ENCODE measurements around the gene NANOG.
"Not testable (repeated sequence)": the region's sequence is repeated elsewhere in the genome, so short reads cannot be mapped to it uniquely, and the experiment has no call there.

Gene NANOG

GRCh38 chr12:7839848-7840247, 50.6 kb downstream of the NANOG start:
- H3K27ac ChIP-seq (ENCODE audit: low read length); H3K9me3 ChIP-seq (ENCODE audit: insufficient read depth, low read depth, low read length); H3K4me3 ChIP-seq (ENCODE audit: low read length); H3K27me3 ChIP-seq (ENCODE audit: insufficient read depth, low read length); H3K36me3 ChIP-seq (ENCODE audit: insufficient read depth, low read depth, low read length); H3K4me1 ChIP-seq (ENCODE audit: insufficient read depth, low read length); H3K9ac ChIP-seq (ENCODE audit: low read depth, low read length): not testable (repeated sequence)

GRCh38 chr12:7842444-7842843, 53.2 kb downstream of the NANOG start:
- H3K4me1 ChIP-seq (ENCODE audit: insufficient read depth, low read length), result peaks cover 17% of the 10 kb centered on the region
- H3K27me3 ChIP-seq (ENCODE audit: insufficient read depth, low read length); H3K4me3 ChIP-seq (ENCODE audit: low read length); H3K36me3 ChIP-seq (ENCODE audit: insufficient read depth, low read depth, low read length); H3K9ac ChIP-seq (ENCODE audit: low read depth, low read length); H3K9me3 ChIP-seq (ENCODE audit: insufficient read depth, low read depth, low read length); H3K27ac ChIP-seq (ENCODE audit: low read length): not testable (repeated sequence)

GRCh38 chr12:7843149-7843548, 53.9 kb downstream of the NANOG start:
- not testable (repeated sequence) for H3K4me3 ChIP-seq (ENCODE audit: low read length); H3K27ac ChIP-seq (ENCODE audit: low read length); H3K9me3 ChIP-seq (ENCODE audit: insufficient read depth, low read depth, low read length); H3K36me3 ChIP-seq (ENCODE audit: insufficient read depth, low read depth, low read length); H3K27me3 ChIP-seq (ENCODE audit: insufficient read depth, low read length); H3K9ac ChIP-seq (ENCODE audit: low read depth, low read length)
- peaks cover 20% of the 10 kb centered on the region for H3K4me1 ChIP-seq (ENCODE audit: insufficient read depth, low read length)

- not testable (repeated sequence) for H3K9me3 ChIP-seq (ENCODE audit: insufficient read depth, low read depth, low read length); H3K9ac ChIP-seq (ENCODE audit: low read depth, low read length); H3K36me3 ChIP-seq (ENCODE audit: insufficient read depth, low read depth, low read length); H3K4me3 ChIP-seq (ENCODE audit: low read length); H3K27ac ChIP-seq (ENCODE audit: low read length); H3K27me3 ChIP-seq (ENCODE audit: insufficient read depth, low read length)
- H3K4me1 ChIP-seq (ENCODE audit: insufficient read depth, low read length), result peaks cover 20% of the 10 kb centered on the region
These were observed 54.4 kb downstream of the NANOG start for GRCh38 chr12:7843583-7843982.

GRCh38 chr12:7844116-7844515, 54.9 kb downstream of the NANOG start:
- H3K4me1 ChIP-seq (ENCODE audit: insufficient read depth, low read length), result peaks cover 20% of the 10 kb centered on the region
- H3K9ac ChIP-seq (ENCODE audit: low read depth, low read length), result no peak overlapping the region
- H3K27me3 ChIP-seq (ENCODE audit: insufficient read depth, low read length), result no peaks in the 10 kb centered on the region
- no peaks in the 10 kb centered on the region for H3K9me3 ChIP-seq (ENCODE audit: insufficient read depth, low read depth, low read length)
- no peaks in the 10 kb centered on the region for H3K36me3 ChIP-seq (ENCODE audit: insufficient read depth, low read depth, low read length)
- no peak overlapping the region for H3K4me3 ChIP-seq (ENCODE audit: low read length)
- H3K27ac ChIP-seq (ENCODE audit: low read length), result no peak overlapping the region

- Histone ChIP-seq H3K9ac (ENCODE audit: low read depth, low read length) (0 out of 2 replicates have a peak overlapping the region, but pooled peaks have one; percentile 20), H3K4me1 (ENCODE audit: insufficient read depth, low read length) (peaks cover 36% of the 10 kb centered on the region), H3K4me3 (ENCODE audit: low read length) (0 out of 2 replicates have a peak overlapping the region, but pooled peaks have one; percentile 22), H3K27ac (ENCODE audit: low read length) (peak overlapping the region; percentile 49)
- not testable (repeated sequence) for H3K36me3 ChIP-seq (ENCODE audit: insufficient read depth, low read depth, low read length); H3K27me3 ChIP-seq (ENCODE audit: insufficient read depth, low read length); H3K9me3 ChIP-seq (ENCODE audit: insufficient read depth, low read depth, low read length)
These were observed 58.3 kb downstream of the NANOG start for GRCh38 chr12:7847226-7848097.

- not testable (repeated sequence) for H3K27me3 ChIP-seq (ENCODE audit: insufficient read depth, low read length); H3K4me3 ChIP-seq (ENCODE audit: low read length); H3K27ac ChIP-seq (ENCODE audit: low read length); H3K9me3 ChIP-seq (ENCODE audit: insufficient read depth, low read depth, low read length); H3K36me3 ChIP-seq (ENCODE audit: insufficient read depth, low read depth, low read length); H3K9ac ChIP-seq (ENCODE audit: low read depth, low read length)
- peaks cover 36% of the 10 kb centered on the region for H3K4me1 ChIP-seq (ENCODE audit: insufficient read depth, low read length)
These were observed 58.9 kb downstream of the NANOG start for GRCh38 chr12:7848098-7848422.

Data from iPS-20b (cell line).